Endometrial microvascular endothelial cells (primary cell): ENCODE measurements around the gene ABCC2. TPM values are rescaled to one million over a fixed set of nuclear protein-coding genes. Genes with fewer than 3 reads are reported as not detected.
"Not testable (repeated sequence)": the region's sequence is repeated elsewhere in the genome, so short reads cannot be mapped to it uniquely, and the experiment has no call there.

ENCODE experiments used
- in situ Hi-C: cut with HindIII; loops from 2 replicates; pipeline ENCODE4 v1.10.0; 2017; ENCODE audit warnings: low sequenced_read_pairs, low pct_unique_long_range_greater_than_20kb; ENCODE audit errors: inconsistent ontology term
- total RNA-seq: library from RNA; depleted of rRNA; stranded (reverse); fragments of >200 nt; gene quantifications from one replicate; pipeline ENCODE4 v1.2.3, GENCODE V29; 2015; ENCODE audit errors: inconsistent ontology term

Gene ABCC2
- total RNA-seq, 1 donor from 2014 or later: 0.65 TPM

DNA sequence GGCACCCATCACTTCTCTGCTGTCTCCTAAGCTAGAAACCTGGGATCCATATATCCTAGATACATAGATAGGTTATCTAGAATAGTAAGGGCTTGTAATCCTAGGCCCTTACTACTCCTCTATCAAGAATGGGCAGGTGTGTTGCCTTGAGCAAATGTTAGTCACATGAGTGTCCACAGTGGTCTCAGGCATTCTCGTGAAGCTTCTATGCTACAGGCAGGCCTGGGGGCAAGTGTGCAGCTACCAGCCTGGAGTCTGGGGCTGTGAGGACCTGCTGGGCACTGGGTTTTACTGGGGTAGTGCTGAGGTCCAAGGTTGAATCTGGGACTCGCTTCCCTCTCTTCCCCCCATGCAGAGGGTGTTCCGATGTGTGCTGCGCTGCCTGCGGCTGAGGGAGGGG, 91.4 kb downstream of the ABCC2 start:
- in situ Hi-C loops: no loop called here

DNA sequence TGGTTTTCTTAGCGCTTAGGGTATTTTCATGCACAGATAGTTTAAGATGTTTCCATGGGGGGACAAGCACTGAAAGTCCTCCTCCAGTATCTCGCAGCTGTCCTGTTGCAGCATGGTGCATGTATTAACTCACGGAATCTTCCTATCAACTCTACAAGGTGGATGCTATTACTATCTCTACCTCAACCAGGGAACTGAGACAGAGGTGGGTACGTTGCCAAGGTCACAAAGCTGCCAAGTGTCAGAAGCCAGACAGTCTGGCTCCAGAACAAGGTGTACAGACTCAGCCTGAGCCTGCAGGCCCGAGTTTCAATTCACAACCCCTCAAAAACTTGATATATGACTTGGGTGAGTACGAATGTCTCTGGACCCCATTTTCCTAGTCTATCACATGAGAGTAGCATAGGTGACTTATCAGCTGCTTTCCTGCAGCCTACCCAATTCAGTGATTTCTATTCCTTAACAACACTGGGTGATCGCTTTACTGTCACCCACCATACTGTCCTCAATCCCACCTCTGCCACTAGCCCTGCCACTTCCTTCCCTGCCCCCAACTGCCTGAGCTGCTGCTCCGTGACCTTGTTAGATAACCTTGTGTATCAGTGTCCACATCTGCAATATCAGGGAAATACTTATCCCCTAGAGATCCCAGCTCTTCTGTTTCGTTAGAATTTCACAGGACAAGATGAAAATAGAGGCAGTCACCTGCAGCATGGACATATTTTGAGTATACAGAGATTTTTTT, 92.1 kb downstream of the ABCC2 start:
- in situ Hi-C loops: no loop called here

DNA sequence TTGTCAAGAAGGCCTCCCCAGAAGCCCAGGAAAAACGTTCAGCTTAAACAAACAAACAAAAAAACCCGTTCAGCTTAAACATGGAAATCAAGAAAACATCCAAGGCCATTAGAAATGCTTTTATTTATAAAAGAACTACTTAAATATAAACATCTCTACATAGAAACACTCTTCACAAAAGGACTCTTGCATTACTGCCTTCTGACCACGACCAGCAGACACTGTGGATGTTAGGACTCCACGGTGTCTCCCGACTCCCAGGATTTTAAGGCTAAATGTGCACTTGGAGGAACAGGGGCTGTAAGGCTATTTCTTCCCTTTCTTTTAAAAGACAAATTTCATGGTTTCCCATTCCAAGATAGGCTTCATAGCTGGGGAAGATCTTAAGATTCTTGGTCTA, 93.0 kb downstream of the ABCC2 start:
- in situ Hi-C loops: no loop called here

DNA sequence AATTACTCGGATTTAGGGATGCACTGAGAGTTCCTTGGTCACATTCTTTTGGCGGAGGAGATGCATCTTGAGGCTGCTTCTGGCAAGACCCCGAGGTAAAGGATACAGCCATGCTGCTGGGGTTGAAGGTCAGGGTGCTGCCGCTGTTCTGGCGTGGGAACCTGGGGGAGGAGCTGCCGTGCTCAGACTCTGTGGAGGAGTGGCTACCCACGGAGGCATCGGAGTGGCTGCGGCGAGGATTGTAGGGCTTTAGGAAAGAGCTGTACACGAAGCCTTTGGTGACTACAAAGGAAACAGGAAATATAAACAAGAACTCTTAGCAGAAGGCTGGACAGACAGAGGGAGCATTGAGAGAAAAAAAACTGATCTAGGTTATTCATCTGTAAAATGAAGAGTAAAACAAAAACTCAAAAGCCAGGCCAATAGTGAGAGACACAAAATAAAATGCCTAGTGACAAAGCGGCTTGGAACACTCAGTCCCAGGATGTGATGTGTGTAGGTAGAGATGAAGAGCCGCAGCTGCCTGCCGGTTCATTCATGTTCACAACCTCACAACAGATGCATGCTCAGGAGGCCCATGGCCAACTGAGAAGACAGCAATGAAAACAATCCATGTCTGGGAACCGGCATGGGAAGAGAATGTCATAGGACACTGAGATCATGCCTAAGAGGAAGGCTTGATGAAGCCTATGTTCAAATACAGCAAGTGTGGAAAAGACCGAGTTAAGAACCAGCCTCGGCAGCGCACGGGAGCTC, 97.8 kb downstream of the ABCC2 start:
- in situ Hi-C loops: no loop called here

DNA sequence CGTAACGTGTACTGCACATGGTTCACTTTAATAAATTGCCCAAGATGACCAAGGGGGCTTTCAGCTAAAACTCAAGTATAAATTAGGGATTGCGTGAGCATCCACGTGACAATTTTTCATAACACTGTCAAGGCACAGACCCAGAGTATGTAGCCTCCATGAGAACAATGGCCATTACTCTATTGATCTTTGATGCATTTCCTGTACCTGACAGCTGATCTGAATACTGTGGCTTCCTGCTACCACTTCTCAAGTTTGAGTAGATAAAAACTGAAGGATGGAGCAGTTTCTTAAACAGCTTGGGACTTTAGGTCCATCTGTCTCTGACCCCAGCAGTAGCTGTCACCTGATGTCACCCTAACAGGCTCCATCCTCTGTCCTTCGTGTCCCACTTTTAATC, 98.9 kb downstream of the ABCC2 start:
- in situ Hi-C loops: no loop called here

DNA sequence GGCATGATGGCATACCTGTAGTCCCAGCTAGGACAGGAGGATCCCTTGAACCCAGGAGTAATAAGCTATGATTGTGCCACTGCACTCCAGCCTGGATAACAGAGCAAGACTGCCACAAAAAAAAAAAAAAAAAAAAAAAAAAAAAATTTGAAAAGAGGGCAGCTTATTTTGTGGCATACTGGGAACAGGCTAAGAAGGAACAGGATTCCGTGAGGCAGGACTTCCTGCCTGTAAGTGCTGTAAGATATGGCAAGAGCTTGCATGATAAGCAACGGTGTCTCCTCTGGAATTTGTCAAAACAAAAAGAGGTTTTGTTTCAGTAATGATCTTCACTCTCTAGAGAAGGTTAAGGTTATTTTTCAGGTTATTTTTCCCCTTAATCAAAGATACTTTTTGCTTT, 101.1 kb downstream of the ABCC2 start:
- in situ Hi-C loops: no loop called here

DNA sequence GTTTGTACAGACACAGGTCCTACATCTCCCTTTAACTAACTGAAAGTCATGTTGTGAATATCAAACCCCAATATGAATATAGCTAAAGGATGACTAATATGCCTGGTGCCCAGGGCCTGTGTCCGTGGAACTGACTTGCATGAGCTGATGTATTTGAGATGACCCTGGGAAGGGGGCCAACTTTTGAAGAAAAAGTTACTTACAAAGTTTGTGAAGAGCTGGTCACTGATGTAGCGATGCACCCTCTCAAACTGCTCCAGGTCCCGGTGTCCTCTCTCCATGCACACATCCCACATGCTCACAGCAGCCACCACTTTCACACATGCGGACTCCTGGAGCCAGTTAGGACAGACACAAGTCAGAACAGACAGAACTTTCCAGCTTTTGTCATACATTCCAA, 106.2 kb downstream of the ABCC2 start:
- in situ Hi-C loops: no loop called here

DNA sequence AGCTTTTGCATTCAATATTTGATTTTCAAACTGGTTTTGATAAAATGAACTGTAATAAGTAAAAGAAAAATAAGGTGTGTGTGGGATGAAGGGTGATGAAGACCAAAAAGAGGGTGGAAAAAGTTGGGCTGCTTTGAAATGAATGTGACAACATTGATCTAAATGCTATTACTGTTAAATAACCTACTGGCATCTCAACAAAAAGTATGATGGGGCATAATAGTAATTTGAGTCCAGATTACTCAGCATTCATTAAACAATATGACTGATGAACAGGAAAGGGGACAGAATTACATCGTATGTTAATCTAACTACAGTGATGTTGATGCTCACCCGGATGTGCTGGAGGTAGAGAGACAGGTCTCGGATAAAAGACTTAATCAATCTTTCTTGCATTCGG, 112.2 kb downstream of the ABCC2 start:
- in situ Hi-C loops: no loop called here

DNA sequence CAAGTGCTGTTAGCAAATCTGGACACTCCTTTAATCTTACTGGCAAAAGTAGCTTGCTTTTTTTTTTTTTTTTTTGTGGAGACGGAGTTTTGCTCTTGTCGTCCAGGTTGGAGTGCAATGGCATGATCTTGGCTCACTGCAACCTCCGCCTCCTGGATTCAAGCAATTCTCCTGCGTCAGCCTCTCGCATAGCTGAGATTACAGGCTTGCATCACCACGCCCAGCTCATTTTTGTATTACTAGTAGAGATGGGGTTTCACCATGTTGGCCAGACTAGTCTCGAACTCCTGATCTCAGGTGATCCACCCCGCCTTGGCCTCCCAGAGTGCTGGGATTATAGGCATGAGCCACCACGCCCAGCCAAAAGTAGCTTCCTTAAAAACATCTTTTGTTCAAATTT, 112.6 kb downstream of the ABCC2 start:
- in situ Hi-C loops: not testable (repeated sequence)

DNA sequence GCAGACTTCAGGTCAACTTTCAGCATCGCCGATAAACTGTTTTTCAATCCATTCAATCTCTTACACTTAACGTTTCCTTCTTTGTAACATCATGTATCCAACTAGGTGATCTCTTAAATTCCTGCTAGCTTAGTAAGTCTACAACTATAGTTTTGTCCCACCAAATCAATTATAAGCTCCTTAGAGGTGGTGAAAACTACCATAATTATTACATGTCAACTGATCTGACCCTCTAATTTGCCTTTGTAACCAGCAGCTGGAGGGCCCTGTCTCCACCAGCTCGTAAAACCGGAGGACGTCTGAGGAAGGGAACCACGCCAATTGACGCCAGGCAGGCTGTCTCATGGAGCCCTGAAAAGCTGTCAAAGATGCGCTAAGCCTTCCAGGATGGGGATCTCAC, 113.4 kb downstream of the ABCC2 start:
- in situ Hi-C loops: no loop called here

Other genes with a start within 250 kb of the ABCC2 start
- not detected for gene NKX2-3, start 249.7 kb upstream of the ABCC2 start, total RNA-seq
- gene SLC25A28, start 162.2 kb upstream of the ABCC2 start, total RNA-seq: 14.7 TPM
- 18.8 TPM for gene ENTPD7, start 123.1 kb upstream of the ABCC2 start, total RNA-seq
- gene COX15, start 50.5 kb upstream of the ABCC2 start, total RNA-seq: 39.1 TPM
- 33.2 TPM for gene CUTC, start 50.4 kb upstream of the ABCC2 start, total RNA-seq
- gene DNMBP, start 227.3 kb downstream of the ABCC2 start, total RNA-seq: 31.9 TPM